Measurements from ENCODE around the gene TMEM158.

TMEM158 gene

DNA sequence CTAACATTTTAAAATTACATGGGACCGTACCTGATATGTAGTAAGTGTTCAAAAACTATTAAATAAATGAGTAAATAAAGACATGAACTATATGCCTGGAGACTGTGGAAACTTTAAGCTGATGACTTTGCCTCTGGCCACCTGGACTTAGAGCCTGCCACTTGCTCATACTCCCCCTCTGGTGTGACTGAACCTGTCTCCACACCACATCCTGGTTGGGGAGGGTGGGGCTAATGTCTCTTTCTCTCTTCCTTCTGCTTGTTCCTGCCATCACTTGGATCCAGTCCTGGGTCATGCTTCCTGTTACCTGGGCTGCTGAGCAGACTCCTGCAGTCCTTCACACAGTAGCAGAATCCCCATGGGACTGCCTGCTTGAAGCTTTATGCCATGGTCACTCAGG lies 8.2 kb upstream of the TMEM158 start:
- no peak for DNase-seq (ENCODE audit: low read depth, low spot score)

DNA sequence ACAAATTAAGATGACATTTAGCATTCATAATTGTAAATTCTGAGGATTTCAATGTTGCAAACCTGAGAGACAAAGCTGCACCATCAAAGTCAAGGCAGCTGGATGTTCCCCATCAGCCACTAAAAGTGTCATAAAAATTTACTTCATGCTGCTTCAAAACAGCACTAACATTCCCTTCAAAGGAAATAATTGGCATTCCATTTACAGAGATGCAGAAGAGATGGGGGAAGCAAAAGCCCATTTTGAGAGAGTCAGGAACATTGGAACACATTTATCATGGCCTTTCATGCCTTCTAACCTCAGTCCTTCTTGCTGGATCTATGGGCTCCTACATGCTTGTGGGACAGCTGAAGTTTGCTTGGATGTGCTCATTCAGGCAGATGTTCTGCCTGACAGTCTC lies 6.4 kb upstream of the TMEM158 start:
- DNase-seq (ENCODE audit: low read depth, low spot score), result no peak

DNA sequence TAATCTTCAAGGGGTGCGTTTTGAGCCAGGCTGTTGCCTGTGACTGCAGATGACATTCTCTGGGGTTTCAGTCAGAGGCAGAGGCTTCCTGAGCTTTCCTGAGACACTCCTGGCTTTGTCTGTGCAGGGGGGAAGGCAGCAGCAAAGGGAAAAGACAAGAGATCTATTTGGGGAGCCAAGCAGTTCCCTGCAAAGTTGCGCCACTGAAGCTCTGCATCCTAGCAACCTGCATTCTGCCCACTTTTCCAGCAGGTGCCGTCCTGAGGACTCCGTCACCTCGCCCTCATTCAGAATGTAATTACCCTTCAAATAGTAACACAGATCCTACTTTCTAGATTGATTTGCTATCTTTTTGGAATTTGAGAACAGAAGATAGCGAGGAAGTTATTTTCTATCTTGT lies 1.9 kb upstream of the TMEM158 start:
- DNase-seq (ENCODE audit: low read depth, low spot score), result no peak

DNA sequence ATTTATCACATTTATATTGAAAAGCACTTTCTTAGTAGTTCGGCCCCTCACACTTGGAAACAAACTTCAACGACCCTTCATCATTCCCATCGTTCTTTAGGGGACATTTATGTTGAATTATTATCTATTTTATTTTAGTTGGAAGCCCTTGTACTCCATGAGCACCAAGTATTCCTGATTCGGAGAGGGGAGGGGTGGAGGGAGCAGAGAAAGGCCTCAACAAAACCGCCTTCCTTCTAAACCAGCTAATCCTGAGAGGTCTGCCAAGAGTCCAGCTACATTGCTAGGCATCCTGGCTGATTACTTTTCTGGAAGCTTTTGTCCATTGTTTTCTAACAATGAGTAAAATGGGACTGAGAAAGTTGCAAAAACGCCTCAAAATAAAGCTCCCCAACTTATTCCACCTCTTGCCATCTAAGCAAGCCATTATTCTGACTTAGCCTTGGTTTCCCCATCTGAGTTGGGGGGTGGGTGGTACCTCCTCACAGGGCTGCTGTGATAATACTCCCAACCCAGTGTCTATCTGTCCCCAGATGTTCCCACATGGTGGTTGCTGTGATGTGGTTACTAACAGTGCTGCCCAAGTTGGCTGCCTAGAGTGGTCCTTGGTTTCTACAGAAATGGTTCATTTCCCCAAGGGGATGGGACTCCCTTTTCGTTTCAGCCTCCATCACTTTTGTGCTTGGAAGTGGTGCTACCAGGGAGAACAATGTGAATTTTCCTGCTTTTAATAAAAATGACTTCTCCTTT lies 1.2 kb upstream of the TMEM158 start:
- peak; percentile 44 for DNase-seq (ENCODE audit: low read depth, low spot score)

DNA sequence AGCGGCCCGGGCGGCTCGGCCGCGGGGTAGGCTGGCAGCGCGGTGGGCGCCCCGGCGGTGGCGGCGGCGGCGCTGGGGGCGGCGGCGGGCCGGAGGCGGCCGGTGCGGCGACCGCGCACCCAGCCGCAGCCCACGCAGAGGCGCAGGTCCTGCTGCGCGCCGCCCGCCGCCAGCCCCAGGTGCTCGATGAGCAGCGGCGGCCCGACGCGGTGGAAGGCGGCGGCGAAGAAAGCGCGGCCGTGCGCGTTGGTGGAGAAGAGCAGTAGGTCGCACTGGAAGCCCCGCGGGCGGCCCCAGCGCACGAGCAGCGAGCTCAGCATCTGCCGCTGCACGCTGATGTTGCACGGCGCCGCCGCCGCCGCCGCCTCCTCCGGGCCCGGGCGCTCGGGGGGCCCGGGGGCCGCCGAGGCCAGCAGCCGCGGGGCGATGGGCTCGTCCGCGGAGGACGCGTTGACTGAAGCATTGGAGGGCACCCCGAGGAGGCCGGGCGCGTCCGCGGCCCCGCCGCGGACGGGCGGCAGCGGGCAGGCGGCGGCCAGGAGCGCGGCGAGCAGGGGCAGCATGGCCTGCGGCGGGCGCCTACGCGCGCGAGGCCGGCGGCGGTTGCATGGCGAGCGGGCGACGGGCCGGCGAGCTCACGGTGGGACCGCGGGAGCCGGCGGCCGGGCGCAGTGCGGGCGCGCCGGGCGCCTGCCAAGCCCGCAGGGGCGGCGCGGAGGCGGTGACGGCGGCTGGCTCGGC lies 452 bp downstream of the TMEM158 start:
- peak; percentile 68 for DNase-seq (ENCODE audit: low read depth, low spot score)

DNA sequence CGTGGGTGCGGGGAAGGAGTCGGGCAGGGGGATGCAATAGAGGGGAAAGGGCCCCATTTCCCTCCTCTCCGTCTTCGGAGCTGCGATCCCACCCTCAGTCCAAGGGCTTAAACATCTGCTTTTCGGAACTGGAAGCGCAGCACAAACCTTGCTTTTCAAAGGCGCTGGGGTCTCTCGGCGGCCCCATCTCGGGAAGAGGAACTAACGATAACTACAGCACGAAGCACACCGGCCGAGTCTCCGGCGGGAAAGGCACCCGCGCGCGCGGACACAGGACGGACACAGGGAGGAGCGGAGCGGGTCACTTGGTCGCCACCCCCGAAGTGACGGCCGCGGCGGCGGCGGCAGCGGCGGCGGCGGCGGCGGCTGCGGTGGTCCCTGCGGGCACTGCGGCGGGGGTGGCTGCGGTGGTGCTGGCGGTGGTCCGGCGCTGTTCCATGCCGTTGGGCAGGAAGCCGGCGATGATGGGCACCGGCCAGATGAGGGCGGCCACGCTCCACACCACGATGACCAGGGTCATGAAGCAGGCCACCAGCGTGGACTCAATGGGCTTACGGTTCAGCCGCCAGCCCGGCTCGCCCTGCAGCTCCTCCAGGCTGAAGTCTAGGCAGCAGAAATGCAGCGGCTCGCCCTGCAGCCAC lies 1.1 kb downstream of the TMEM158 start:
- peak; percentile 92 for DNase-seq (ENCODE audit: low read depth, low spot score)

DNA sequence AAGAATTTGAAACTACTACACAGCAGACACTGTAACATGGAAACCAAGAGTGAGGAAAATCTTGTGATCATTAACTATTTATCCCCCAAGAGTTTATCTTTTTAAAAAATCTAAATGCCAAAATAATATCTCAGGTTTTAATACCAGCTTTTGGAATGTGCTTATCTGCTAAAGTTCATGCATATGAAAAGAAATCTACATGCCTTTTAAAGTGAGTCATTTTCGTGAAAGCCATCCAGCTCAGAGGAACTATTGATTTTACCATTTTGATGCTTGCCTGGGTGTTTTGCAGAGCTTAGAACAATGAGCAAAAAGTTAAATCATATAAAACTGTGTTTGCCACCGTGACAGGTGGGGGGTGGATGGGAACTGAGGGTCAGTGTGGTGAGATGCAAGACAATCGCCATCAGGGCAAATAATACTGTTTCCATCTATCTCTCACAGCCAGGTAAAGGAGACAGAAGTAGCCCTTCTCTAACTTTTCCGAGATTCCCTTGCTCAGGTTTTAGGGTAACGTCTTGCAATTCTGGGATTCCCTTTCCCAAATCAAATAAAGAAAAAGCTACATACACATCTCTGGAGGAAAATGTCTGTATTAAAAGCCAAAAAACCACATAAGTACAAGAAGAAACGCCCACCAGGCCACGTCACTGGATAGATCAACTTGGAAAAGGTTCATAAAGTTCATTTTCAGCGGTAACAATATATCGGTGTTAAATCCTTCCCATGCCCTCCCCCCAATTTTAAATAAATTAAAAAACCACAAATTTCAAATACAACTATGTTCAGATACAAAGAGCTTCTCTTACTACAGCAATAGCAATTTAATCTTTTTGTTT lies 2.0 kb downstream of the TMEM158 start:
- peak; percentile 58 for DNase-seq (ENCODE audit: low read depth, low spot score)

DNA sequence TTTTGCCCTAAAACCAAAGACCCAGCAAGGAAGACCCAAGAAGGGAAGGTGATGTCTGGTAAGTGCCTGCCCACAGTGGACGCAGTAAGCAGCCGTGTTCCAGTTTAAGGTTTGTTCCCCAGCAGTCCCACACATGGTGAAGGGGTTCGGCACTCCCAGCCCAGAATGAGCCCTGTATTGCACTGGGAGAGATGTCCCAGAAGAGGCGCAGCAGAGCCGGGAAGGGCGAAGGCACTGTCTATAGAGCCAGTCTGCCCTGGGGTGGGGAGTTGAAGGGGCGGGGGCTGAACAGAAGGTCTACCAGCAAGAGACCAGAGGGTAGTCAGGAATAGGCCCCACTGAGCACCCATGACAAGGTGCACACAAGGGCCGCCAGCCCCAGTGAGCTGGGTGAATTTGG lies 6.4 kb downstream of the TMEM158 start:
- no peak for DNase-seq (ENCODE audit: low read depth, low spot score)

DNA sequence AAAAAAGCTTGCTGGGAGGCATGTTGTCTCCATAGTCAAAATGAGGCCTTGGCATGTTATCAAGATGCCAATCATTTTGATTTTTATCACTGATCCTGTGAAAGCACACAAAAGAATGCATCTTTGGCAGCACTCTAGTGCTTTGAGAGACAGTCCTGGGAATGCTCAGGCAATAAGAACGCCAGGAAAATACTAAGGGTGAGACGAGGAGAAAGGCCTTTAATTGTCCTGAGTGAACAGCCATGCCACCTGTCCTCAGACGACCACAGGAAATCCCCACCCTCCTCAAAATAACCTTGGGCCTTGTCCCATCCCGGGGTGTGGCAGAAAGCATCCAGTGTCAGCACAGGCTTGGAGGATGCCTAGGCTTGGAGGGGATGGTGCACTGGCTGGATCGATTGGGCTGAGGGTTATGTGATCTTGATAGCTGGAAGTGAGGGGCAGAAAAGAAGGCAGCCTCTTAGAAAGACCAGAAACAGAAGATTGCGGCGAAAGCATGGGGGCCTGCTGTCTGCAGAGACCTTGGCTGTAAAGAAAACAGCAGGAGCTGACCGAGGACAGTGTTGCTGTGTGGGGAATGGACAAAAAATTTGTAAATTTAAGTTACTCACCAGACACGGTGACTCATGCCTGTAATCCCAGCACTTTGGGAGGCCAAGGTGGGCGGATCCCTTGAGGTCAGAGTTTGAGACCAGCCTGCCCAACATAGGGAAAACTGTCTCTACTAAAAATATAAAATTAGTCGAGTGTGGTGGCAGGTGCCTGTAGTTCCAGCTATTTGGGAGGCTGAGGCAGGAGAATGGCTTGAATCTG lies 7.3 kb downstream of the TMEM158 start:
- DNase-seq (ENCODE audit: low read depth, low spot score), result peak; percentile 46

DNA sequence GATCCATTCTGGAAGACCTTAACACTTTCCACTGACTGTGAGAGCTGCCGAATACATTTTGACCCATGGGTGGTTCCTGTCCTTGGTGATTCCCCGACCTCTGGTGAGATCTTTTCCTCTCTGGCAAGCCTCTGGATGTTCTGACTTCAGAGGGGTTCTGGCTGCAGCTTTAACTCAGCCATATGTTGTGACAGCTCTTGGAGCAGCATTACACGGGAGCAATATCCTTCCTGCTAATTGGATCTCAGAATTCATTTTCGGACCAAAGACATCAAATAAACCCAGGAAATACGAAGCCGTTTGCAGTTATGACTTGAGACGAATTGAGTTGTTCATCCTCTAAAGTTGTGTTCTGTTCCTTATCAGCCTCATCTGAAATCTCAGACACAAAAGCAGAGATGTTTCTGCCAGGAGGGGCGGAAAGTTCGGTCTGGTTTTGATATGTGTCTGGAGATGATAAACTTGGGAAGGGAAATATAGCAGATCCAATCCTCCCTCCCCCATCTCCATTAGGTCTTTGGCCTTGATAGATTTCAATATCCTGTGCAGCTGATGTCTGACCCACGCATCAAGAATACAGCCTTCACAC lies 10.0 kb downstream of the TMEM158 start:
- no peak for DNase-seq (ENCODE audit: low read depth, low spot score)

DNA sequence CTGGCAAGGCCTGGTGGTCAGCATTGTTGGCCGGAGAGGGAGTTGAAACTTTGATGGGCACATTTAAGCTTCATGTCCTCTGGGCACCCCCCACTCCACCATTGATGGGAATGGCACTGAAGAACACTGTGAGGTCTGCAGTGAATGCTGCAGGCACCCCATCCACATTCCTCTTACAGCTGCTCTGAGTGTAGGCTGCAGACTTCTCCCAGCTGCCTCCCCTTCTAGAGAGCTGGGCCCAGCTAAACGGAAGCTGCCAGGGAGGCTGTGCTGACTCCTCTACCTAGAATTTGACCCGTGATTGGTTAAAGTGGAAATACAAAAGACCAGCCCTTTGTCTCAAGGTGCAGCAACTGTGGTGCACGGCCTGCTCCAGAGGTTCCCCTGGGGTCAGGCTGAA lies 10.6 kb downstream of the TMEM158 start:
- DNase-seq (ENCODE audit: low read depth, low spot score), result no peak

DNA sequence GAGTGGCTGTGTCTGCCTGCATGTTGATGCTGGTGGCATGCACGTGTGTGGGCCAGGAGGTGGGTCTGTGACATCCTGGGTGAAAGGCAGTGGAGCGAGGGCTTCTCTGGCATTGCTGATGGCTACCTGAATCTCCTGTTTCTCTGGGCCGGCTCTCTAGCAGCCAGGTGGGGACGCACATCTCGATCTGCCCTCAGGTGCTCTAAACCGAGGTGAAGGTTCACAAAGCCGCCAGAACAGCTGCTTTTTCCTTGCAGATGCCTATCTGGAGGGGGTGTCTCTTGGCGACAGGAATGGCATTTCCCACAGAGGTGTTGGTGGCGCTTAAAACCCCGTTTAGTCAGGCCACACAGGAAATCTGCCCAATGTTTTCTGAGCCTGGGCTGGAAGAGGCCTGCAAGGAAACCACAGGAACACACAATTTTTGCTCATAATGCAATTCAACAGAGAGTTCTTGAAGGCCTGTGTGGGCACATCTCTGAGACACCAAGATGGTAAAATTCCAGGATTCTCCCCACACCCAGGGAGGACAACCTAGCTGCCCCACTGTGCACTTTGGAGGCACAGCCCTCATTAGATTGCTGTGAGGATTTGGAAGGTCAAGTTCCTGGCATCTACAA lies 11.9 kb downstream of the TMEM158 start:
- DNase-seq (ENCODE audit: low read depth, low spot score), result no peak

DNA sequence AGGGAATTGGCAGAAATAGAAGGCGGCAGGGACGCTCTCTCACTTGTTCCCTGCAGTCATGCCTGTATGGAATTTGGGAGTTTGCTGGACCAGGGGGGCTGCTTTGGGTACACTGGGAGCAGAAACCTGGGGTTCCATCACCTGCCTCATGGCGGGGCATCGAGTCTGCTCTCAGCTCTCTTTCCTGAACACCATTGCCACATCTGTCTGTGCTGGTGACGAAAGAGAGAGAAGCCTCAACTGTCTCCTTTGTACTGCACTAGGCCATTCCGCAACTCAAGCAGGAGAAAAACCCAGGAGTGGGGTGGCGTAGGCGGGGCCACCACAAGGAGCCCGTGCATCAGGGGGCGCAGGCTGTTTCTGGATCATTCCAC lies 14.0 kb downstream of the TMEM158 start:
- DNase-seq (ENCODE audit: low read depth, low spot score), result no peak

DNA sequence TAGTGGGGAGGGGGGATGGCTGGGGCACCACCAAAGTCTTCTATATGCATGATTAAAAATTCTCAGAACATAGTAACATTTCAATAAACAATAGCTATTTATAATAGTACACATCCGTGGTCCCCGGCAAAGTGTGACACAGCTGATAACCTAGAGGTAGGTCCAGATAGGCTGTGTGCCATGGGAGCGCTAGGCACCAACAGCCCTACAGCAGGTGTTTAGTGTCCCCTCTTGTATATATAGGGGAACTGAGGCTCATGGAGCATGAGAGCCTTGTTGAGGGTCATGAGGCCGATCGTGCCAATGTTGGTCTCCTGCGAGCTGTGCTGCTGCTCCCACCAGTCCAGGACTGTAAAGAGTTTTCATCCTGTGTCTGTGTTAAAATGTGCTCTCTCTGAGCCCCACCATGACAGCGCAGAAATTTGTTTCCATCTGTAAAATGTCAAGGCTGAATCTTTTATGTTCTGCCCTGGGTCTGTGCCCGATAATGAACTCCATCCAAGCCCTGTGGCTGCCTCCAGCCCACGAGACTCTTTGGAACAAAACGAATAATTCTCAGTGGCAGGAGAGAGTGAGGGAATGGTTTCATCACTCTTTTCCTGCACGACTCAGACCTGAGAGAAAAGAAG lies 14.5 kb downstream of the TMEM158 start:
- DNase-seq (ENCODE audit: low read depth, low spot score), result no peak

DNA sequence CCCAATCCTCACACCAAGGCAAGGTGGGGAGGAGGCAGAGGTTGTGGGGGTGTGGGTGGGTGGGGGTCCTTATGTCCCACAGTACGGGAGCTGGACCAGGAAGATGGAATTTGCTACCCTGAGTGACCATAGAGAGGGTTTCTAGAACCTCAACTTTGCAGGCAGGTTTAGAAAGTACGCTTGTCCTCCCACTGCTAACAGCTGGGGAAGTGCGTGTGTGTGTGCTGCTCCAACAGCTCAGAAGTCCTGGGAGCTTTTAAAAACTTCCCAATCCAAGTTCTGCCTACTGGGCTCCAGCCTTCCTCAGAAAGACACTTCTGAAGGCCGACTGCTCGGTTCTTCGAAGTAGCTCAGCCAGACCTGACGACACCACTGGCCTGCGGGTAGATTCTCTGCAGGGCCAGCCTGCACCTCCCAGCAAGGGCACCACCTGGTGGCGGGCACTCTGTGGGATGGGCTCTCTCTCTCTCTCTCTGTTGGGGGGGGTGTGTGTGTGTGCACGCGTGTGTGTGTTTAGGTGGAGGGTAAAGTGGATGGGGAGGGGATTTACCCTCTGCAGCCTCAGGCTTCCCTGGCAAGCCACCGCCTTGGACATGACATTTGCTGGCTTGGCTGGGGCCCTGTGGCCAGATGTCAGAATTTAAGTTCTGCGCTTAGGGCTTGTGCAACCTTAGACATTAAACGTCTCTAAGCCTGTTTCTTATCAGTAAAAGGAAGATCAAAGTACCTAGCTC lies 15.6 kb downstream of the TMEM158 start:
- DNase-seq (ENCODE audit: low read depth, low spot score), result peak; percentile 84

DNA sequence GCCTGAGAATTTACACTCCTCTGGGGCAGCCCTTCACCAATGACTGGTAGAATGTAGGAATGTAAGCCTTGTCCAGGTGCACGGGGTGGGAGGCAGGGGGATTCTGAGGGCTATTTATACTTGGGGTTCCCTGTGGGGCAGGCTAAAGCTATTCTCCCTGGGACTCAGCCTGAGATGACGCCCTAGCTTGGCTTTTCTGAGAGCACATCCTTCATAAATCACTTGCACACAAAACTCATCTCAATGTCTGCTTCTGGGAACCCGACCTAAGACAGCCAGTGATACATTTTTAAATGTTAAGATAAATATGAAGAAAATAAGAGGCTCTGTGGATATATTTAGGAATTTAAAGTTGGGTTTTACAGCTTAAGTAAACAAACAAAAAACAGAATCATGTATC lies 16.6 kb downstream of the TMEM158 start:
- no peak for DNase-seq (ENCODE audit: low read depth, low spot score)

DNA sequence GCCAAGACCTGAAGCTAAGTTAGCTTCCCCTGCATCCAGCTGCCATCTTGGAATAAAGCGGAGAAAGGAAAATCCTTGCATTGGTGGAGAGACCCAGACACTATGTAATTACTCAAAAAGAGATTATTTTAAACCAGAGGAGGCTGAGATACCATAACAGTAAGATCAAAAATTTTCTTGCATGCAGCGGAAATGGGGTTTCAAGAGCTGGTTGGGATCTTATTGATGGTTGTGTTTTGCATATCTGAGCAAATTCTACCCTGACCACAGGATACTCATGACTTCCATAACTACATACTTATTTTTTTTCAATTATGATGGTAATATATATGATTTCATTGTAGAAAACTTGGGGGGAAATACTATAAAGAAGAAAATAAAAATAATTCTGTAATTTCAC lies 17.5 kb downstream of the TMEM158 start:
- DNase-seq (ENCODE audit: low read depth, low spot score), result no peak

DNA sequence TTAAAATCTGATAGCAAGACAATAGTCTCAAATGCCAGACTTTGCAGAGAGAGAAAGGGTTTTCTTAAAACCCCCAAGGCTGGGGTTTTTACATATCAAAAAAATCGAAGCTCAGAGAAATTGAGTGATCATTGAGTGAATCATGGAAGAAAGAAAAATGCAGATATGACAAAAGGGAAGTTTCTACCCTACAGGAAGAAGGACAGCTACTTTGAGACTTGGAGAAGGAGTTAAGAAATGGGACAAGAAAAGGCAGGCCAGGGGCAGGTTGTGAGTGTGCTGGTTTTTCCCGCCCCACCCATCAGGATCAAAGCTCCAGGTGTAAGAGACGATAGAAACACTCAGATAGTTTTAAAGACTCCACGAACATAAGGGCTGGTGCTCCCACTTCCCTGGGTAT lies 18.6 kb downstream of the TMEM158 start:
- DNase-seq (ENCODE audit: low read depth, low spot score), result no peak

DNA sequence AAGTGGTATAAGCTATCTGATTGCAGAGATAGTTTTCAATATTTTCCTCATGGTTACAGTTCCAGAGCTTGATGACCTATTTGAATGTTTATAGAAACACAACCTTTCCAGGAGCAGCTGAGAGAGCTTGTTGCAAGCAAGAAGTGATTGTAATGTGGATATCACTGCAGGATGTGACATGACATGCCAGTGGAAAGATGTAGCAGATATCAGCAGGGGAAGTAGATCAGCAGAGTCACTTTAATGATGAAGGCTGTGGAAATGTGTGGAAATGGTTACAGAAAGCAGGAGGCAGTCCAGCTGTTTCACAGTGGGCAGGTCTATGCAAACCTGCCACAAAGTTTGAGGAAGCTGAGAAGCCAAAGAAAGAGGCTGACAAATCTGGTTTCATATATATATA lies 21.0 kb downstream of the TMEM158 start:
- no peak for DNase-seq (ENCODE audit: low read depth, low spot score)
